ENCODE results near the gene CD93.

Gene CD93

DNA sequence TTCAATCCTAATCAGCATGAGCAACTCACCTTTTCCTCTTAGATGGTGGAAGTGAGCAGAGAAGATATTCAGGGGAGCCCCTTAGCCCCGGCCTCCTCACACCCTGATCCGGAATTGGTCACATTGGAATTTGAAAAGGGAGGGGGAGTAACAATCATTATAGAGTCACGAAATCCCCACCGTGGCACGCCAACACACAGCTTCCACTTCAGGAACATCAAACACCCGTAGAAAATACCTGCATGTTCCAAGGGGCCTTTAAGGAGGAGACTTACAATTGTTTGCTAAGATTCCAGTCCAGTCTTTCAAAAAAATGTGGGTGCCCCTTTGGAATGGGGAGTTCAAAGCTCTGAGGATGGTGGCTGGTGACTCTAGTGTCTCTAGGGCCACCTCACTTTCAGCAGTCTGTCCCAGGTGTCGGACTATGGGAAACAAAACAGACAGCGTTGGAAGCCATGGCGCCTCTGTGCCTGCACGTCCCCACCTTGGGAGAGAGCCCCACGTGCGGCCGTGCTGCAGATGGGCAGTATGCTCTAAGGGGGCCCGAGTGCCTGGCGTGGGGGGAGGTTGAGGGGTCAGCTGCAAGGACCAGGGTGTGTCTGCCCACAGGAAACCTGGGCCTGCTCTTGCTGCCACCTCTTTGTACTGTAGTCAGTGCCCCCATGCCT lies 2.4 kb downstream of the CD93 start:
- DNase-seq: no peak

DNA sequence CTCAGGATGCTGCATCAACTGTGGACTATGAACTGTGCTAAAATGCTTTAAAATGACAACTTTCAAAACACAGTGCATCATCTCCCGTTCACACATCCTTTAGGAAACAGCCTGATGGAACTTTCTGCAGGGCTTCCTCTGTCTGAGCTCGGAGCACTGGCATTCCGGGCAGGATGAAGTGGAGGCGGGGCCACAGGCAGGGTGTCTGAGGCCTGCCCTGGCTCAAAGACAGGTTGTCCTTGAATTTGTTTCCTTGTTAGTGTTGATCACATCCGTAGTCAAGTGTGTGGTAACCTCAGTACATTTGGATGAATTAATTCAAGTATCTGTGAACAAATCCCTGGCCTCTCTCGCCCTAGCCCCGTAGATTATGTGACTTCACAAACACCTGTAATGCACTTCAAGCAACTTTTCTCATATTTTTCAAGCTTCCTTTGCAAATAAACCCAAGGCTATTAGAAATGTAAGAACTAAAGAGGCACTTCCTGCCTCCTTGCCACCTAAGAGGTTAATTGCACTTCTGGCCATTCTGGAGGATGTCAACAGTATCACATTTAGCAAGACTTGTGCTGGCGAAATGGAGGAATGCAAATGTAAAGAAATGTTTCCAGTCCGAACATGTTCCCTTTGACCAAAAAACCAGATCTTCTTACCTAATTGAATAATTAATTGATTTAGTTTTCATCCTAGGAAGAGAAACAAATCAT lies 3.1 kb downstream of the CD93 start:
- DNase-seq: no peak

GRCh38 chr20:23081263-23081819 lies 4.8 kb downstream of the CD93 start:
- no peak for DNase-seq

DNA sequence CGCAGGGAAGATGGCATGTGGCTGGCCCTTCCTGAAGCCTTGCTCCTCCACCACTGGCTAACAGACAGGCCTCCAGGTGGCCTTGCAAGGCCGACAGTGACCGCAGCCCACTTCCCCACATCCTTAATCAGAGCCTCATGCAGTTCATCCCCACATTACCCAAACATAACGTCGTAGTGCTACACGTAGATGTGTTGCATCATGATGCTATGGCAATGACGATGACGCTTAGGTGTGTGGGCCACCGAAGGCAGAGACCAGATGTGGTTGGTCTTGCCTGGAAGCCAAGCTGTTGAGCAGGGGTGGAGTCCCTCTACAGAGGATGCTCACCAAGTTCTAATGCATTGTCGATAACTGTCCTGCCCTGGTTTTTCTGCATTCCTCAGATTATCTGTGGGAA lies 5.6 kb downstream of the CD93 start:
- DNase-seq: no peak

DNA sequence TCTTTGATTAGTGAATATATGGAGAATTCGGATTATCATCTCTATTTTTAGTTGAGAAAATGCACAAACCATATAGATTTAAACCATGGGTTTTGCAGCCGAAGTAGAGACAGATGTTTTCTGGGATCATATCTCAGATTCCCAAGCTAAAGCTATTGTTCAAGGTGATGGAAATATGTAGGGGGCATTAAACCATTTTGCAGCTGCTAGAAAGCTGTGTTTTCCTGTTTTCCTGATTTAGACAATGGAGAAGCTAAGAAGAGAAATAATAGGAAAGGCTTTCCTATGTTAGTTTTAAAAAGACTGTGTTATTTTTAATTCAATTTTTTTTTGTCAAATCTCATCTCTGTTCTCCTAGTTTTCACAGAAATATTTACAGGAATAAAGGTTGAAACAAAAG lies 6.2 kb downstream of the CD93 start:
- no peak for DNase-seq

DNA sequence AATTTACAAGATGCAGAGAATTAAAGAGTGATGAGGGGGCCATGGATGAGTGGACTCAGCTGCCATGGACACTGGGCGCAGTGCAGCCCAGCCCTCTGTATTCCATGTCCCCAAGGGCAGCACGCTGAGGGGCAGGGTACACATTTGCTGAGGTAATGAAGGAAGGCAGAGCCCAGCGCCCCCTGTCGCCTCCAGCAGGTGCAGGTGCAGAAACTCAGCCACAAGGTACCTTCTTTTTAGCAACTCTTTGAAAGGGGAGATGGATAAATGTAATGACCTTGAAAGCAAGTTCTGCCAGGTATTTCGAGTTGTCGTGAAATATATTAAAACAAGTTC lies 7.1 kb downstream of the CD93 start:
- no peak for DNase-seq

- DNase-seq: no peak
These were observed 7.6 kb downstream of the CD93 start for GRCh38 chr20:23078351-23079015.

DNA sequence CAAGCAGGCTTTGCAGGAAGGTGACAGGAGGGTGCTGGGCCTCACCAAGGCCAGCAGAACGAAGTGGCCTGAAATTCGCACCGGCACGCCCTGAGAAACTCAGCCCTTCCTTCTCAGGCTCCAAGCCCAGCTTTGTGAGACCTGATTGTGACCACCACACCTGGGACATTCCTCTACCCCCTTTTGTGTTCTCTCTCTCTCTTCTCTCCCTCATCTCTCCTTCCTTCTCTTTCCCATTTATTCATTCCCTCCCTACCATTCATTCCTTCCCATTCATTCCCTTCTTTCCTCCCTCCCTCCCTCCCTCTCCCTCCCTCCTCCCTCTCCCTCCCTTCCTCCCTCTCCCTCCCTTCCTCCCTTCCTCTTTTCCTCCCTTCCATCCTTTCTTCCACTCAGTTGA lies 8.8 kb downstream of the CD93 start:
- no peak for DNase-seq

- no peak for DNase-seq
These were observed 12.1 kb downstream of the CD93 start for GRCh38 chr20:23074052-23074451.

- DNase-seq: no peak
These were observed 13.1 kb downstream of the CD93 start for GRCh38 chr20:23072892-23073586.

GRCh38 chr20:23071996-23072395 lies 14.1 kb downstream of the CD93 start:
- DNase-seq: no peak

DNA sequence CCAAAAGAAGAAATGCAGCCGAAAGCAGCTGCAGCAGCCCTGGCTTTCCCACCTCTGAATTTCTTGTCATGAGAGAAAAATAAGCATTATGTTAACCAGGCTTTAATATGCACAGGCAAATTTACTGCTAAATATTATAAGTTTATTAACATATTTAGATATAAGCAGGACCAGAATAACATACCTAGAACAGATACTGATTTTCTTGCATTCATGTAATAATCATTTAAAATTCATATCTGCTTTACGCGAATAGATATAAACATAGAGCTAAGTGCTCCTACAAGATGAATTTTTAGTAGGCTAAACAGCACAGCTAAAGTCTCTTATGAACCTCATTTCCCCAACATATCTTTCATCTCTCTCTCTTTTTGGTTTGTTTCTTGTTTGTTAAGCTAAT lies 14.7 kb downstream of the CD93 start:
- no peak for DNase-seq

- no peak for DNase-seq
These were observed 17.0 kb downstream of the CD93 start for GRCh38 chr20:23069108-23069507.

DNA sequence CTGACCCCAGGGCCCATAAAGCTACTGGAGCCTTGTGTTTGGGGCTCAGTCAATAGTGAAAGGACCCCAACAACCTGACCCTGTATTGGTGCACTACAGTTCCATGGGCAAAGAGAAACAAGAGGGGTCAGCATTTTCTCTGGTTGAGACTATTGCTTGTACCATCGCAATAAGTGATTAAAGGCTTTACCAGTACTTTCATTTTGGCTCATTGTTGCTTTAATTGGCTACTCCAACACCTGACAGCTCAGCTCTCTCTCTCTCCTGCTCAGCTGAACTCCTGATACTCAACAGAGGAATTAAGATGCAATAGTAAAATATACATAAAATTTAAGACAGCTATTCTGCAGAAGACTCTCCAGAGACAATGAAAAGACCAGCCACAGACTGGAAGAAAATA lies 17.8 kb downstream of the CD93 start:
- no peak for DNase-seq

- DNase-seq: no peak
These were observed 19.4 kb downstream of the CD93 start for GRCh38 chr20:23066772-23067171.

- no peak for DNase-seq
These were observed 20.6 kb downstream of the CD93 start for GRCh38 chr20:23065266-23066201.

DNA sequence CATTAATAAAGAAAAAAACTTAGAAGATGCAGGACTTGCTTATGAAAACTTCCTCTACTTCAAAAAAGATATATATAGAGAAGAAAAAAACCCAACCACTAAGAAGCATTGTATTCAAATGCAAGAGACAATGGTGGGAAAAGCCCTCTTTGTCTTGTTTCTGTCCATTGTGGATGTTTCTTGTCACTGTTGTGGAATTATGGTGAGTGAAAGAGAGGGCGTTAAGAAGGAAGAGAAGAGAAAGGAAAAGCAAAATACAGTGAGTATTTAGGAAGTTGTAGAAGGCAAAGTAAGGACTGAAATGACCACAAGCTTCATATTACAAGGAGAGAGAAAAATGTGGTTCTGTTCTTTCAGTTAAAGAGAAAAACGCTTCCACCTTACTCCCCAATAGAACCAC lies 22.5 kb downstream of the CD93 start:
- DNase-seq: no peak

- no peak for DNase-seq
These were observed 23.0 kb downstream of the CD93 start for GRCh38 chr20:23063168-23063567.

DNA sequence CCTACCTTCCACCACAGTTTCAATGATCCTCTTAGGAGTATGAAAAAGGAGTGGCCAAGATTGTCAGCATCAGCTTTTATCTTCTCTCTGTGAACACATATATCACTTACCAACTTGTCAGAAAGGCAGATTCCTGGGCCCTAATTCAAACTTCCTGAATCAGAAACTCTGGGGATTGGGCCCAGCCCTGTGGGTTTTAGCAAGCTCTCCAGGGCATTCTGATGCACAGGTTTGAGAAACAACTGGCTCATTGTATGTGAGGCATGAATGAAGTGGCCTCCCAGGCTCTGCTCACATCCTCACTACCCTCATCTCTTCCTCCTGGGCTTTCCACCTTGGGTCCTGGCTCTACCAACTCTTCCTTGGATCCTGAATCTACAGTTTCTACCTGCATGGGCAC lies 23.5 kb downstream of the CD93 start:
- DNase-seq: no peak

- DNase-seq: peak; percentile 86
These were observed 24.2 kb downstream of the CD93 start for GRCh38 chr20:23061734-23062561.

GRCh38 chr20:23061262-23061661 lies 24.9 kb downstream of the CD93 start:
- DNase-seq: no peak
